Heart left ventricle (tissue), 16 donors: ENCODE results near the gene REL. TPM values are rescaled to one million over a fixed set of nuclear protein-coding genes. Genes with fewer than 3 reads are reported as not detected.

Experiments
- ATAC-seq, 4 donors: fragments of 200-7000 bp; cut with Tn5 transposase; one replicate each; pipeline ENCODE4 v1.9.1; 2020 to 2022; ENCODE audit warnings: moderate library complexity in 4 of 4, mild to moderate bottlenecking in 3 of 4, moderate number of reproducible peaks in 1 of 4
- DNase-seq, 5 donors: peaks; one replicate each; pipeline ENCODE4 v3.0.0-alpha.2; 2020
- H3K27ac ChIP-seq, 12 donors: fragments of 200-600 bp; sonication (generic) in 4 of 12; one replicate each; pipeline versions ENCODE4 v1.5.0 to v1.8.0; 2016 to 2022; ENCODE audit warnings: mild to moderate bottlenecking in 2 of 12
- H3K27me3 ChIP-seq, 9 donors: fragments of 200-600 bp; sonication (generic) in 2 of 9; one replicate each; pipeline versions ENCODE4 v1.5.1 to v1.8.0; 2016 to 2022; ENCODE audit warnings: mild to moderate bottlenecking in 3 of 9
- H3K36me3 ChIP-seq, 9 donors: fragments of 200-600 bp; sonication (generic) in 2 of 9; one replicate each; pipeline versions ENCODE4 v1.5.0 to v1.8.0; 2018 to 2022; ENCODE audit warnings: mild to moderate bottlenecking in 2 of 9
- H3K4me1 ChIP-seq, 12 donors: fragments of 200-600 bp; sonication (generic) in 4 of 12; one replicate each; pipeline versions ENCODE4 v1.5.0 to v1.8.0; 2016 to 2022; ENCODE audit warnings: mild to moderate bottlenecking in 3 of 12
- H3K4me3 ChIP-seq, 12 donors: fragments of 200-600 bp; sonication (generic) in 4 of 12; one replicate each; pipeline versions ENCODE4 v1.5.0 to v1.8.0; 2017 to 2022; ENCODE audit warnings: mild to moderate bottlenecking in 9 of 12, moderate library complexity in 4 of 12
- H3K9me3 ChIP-seq, 12 donors: fragments of 200-600 bp; sonication (generic) in 4 of 12; one replicate each; pipeline versions ENCODE4 v1.5.0 to v1.8.0; 2016 to 2022; ENCODE audit warnings: mild to moderate bottlenecking in 1 of 12
- CTCF ChIP-seq, 12 donors: fragments of 200-600 bp; sonication (generic) in 4 of 12; IDR thresholded peaks; one replicate each; pipeline versions ENCODE4 v1.5.0 to v1.8.0; 2018 to 2022; ENCODE audit warnings: antibody characterized with exemption in 12 of 12, mild to moderate bottlenecking in 5 of 12
- POLR2A ChIP-seq, 2 donors: fragments of 450-650 bp; IDR thresholded peaks; one replicate each; pipeline ENCODE4 v1.6.1; 2017; ENCODE audit warnings: antibody characterized with exemption in 2 of 2, mild to moderate bottlenecking in 2 of 2, moderate library complexity in 2 of 2
- WGBS, 4 donors: extraction: QIAGEN DNeasy Blood & Tissue Kit in 2 of 4; methylation state at CpG; one replicate each; pipeline versions ENCODE4 v1.1.5 to v1.1.7; 2013 to 2018; 5-methylcytosine and 5-hydroxymethylcytosine counted together
- intact Hi-C, 10 donors: fragments of 100-400 bp; cut with DNase I; formaldehyde crosslinking; loops; one replicate each; pipeline versions ENCODE4 v1.11.1 to v1.14.2; 2022
- polyA plus RNA-seq, 2 donors: library from polyadenylated mRNA; stranded (reverse); fragments of 200-250 nt; gene quantifications; one replicate each; pipeline ENCODE4 v1.2.3, GENCODE V29; 2013
- total RNA-seq, 9 donors: library from RNA; depleted of rRNA in 2 of 9; stranded (reverse); fragments of >200 nt in 2 of 9; fragmentation: NEBNext Ultra II Directional in 3 of 9; extraction: Animal tissue kit (Norgen Biotek cat#: 25700) in 3 of 9; gene quantifications; one replicate each; pipeline versions ENCODE4 v1.1.0 to v1.2.4, GENCODE V29; 2016 to 2023
- donor health status: ischemic (EF 13 %, LVEDD 7.1; RV severe dilation, severe dysfunction).
- donor health status: healthy with polysubstance abuse.
- donor health status: DM: no; HTN: yes; CAD: no.
- donor health status: DM: no; HTN: no; CAD: no.
- donor health status: ischemic (EF 25% LVEDD 6.9; RV normal size, moderate dysfunction).
- donor health status: ischemic (EF 25% LVEDD 5.7; RV mildly dilated, moderate dysfunction).
- donor health status: healthy.
- donor health status: DM: yes; HTN: yes; CAD: no.
- donor health status: ischemic (EF 35%, LVEDD 5.7; RV mildly dilated, moderate dysfunction).
- donor health status: nonischemic (EF 11% LVEDD 7.7; RV severe dilation, severe dysfunction).
- donor health status: DM: yes; HTN: yes; CAD: no.
- donor health status: PGD.
- donor health status: ischemic (EF 29% LVEDD 5.4; RV normal size, mild dysfunction).
- donor health status: nonischemic (EF 23%, LVEDD 6.1; RV moderate dilation, normal function).

Gene REL
- total and polyA plus RNA-seq, 11 donors: 1.4 to 16.0 (median 6.0) TPM

GRCh38 chr2:60847854-60848253, 33.5 kb upstream of the REL start:
- no peaks in the 10 kb centered on the region for H3K36me3 ChIP-seq
- no peaks in the 10 kb centered on the region for H3K27me3 ChIP-seq
- intact Hi-C loops: no loop called here
- no peak for ATAC-seq
- no peaks in the 10 kb centered on the region for H3K9me3 ChIP-seq
- no peak overlapping the region for H3K4me3 ChIP-seq
- no peak overlapping the region for H3K27ac ChIP-seq
- TF ChIP-seq POLR2A (IDR thresholded peaks at IDR 0.05) (no peak), CTCF (IDR thresholded peaks at IDR 0.05) (no peak)
- no peak for DNase-seq
- peaks cover 0 to 7% (median 0%) of the 10 kb centered on the region in 12 donors for H3K4me1 ChIP-seq
- 71 to 84% (median 81%) methylated on average over 6 of the region's 6 CpGs for WGBS, 4 donors

GRCh38 chr2:60849187-60849586, 32.2 kb upstream of the REL start:
- WGBS, 4 donors: 89 to 97% (median 92%) methylated on average over 3 of the region's 3 CpGs

GRCh38 chr2:60852282-60852860, 29.0 kb upstream of the REL start:
- WGBS, 4 donors: 75 to 81% (median 79%) methylated on average over 8 of the region's 8 CpGs
- DNase-seq (peak in 4 of 5 donors; percentile 20 to 58 (median 32)), ATAC-seq (peak in 2 of 4 donors; percentile 73 to 76)
- intact Hi-C loops: no loop called here
- no peaks in the 10 kb centered on the region for H3K36me3 ChIP-seq
- no peak overlapping the region for H3K4me3 ChIP-seq
- TF ChIP-seq CTCF (IDR thresholded peaks at IDR 0.05) (no peak), POLR2A (IDR thresholded peaks at IDR 0.05) (no peak)
- H3K27ac ChIP-seq: peak overlapping the region in 1 of 12 donors; percentile 60
- peaks cover 0 to 35% (median 0%) of the 10 kb centered on the region in 12 donors for H3K4me1 ChIP-seq
- H3K27me3 ChIP-seq: no peaks in the 10 kb centered on the region
- no peaks in the 10 kb centered on the region for H3K9me3 ChIP-seq

More at GRCh38 chr2:60849187-60849586, 32.2 kb upstream of the REL start:
- intact Hi-C loops: no loop called here
- TF ChIP-seq CTCF (IDR thresholded peaks at IDR 0.05) (no peak), POLR2A (IDR thresholded peaks at IDR 0.05) (no peak)
- Histone ChIP-seq H3K4me1 (peaks cover 0 to 18% (median 0%) of the 10 kb centered on the region in 12 donors), H3K27me3 (no peaks in the 10 kb centered on the region), H3K4me3 (no peak overlapping the region), H3K9me3 (no peaks in the 10 kb centered on the region), H3K36me3 (no peaks in the 10 kb centered on the region), H3K27ac (no peak overlapping the region)
- DNase-seq: no peak
- no peak for ATAC-seq

GRCh38 chr2:60853531-60853930, 27.8 kb upstream of the REL start:
- TF ChIP-seq POLR2A (IDR thresholded peaks at IDR 0.05): no peak
- no peak for TF ChIP-seq CTCF (IDR thresholded peaks at IDR 0.05)
- ATAC-seq (peak in 2 of 4 donors; percentile 29 to 32), DNase-seq (no peak)
- H3K36me3 ChIP-seq: no peaks in the 10 kb centered on the region
- 79 to 97% (median 91%) methylated on average over 2 of the region's 2 CpGs for WGBS, 4 donors
- H3K9me3 ChIP-seq: no peaks in the 10 kb centered on the region
- no peaks in the 10 kb centered on the region for H3K27me3 ChIP-seq
- peaks cover 0 to 39% (median 0%) of the 10 kb centered on the region in 12 donors for H3K4me1 ChIP-seq
- intact Hi-C loops: no loop called here
- H3K27ac ChIP-seq: peak overlapping the region in 1 of 12 donors; percentile 60
- H3K4me3 ChIP-seq: no peak overlapping the region
